Neural cell (in vitro differentiated cells): ENCODE results near the gene CSDE1. TPM values are rescaled to one million over a fixed set of nuclear protein-coding genes. Genes with fewer than 3 reads are reported as not detected.
A peak's percentile ranks its signal among the peaks of the same experiment; 100 is the strongest.

Experiments used
- H2AFZ ChIP-seq: fragments of 200-600, 300-800 bp; sonication (generic), shearing (Covaris generic); 2 replicates; pipeline ENCODE4 v1.6.0; 2014; ENCODE audit warnings: low read depth, mild to moderate bottlenecking, antibody characterized with exemption, low read length, moderate library complexity
- H3F3A ChIP-seq: fragments of 200-600 bp; shearing (Covaris generic); 2 replicates; pipeline ENCODE4 v1.6.1; 2016; ENCODE audit warnings: mild to moderate bottlenecking, moderate library complexity, mixed read lengths, antibody characterized with exemption, low read length; ENCODE audit not compliant: insufficient read depth, poor library complexity, severe bottlenecking
- H3K27ac ChIP-seq: fragments of 200-600, 300-800 bp; sonication (generic), shearing (Covaris generic); 2 replicates; pipeline ENCODE4 v1.5.1; 2014; ENCODE audit warnings: mild to moderate bottlenecking, low read length, moderate library complexity
- H3K27me3 ChIP-seq: fragments of 300-800, 200-600 bp; sonication (generic), shearing (Covaris generic); 2 replicates; pipeline ENCODE4 v1.6.0; 2014; ENCODE audit warnings: mild to moderate bottlenecking, low read depth, low read length, moderate library complexity; ENCODE audit not compliant: insufficient read depth
- H3K36me3 ChIP-seq: fragments of 300-800, 200-600 bp; sonication (generic), shearing (Covaris generic); 2 replicates; pipeline ENCODE4 v1.5.1; 2014; ENCODE audit warnings: mild to moderate bottlenecking, antibody characterized with exemption, low read length, moderate library complexity; ENCODE audit not compliant: insufficient read depth
- H3K4me2 ChIP-seq: fragments of 300-800, 200-600 bp; sonication (generic), shearing (Covaris generic); 2 replicates; pipeline ENCODE4 v1.6.0; 2014; ENCODE audit warnings: mild to moderate bottlenecking, low read length
- H3K4me3 ChIP-seq: fragments of 300-800, 200-600 bp; sonication (generic), shearing (Covaris generic); 2 replicates; pipeline ENCODE4 v1.5.1; 2014; ENCODE audit warnings: mild to moderate bottlenecking, low read length, moderate library complexity
- H3K79me2 ChIP-seq: fragments of 200-600 bp; shearing (Covaris generic); replicated peaks from 2 replicates; pipeline ENCODE4 v1.6.0; 2014; ENCODE audit warnings: mild to moderate bottlenecking, low read length, moderate library complexity; ENCODE audit not compliant: insufficient read depth
- H3K9ac ChIP-seq: fragments of 300-800, 200-600 bp; sonication (generic), shearing (Covaris generic); 2 replicates; pipeline ENCODE4 v1.6.1; 2016; ENCODE audit warnings: mild to moderate bottlenecking, low read length, mixed read lengths
- H3K9me2 ChIP-seq: fragments of 200-600 bp; shearing (Covaris generic); 2 replicates; pipeline ENCODE4 v1.6.1; 2016; ENCODE audit warnings: mild to moderate bottlenecking, low read length, mixed read lengths; ENCODE audit not compliant: insufficient read depth
- H3K9me3 ChIP-seq: fragments of 200-600, 300-800 bp; sonication (generic), shearing (Covaris generic); 2 replicates; pipeline ENCODE4 v1.6.1; 2016; ENCODE audit warnings: mild to moderate bottlenecking, mixed run types, low read length, moderate library complexity, mixed read lengths
- H4K20me1 ChIP-seq: fragments of 200-600 bp; shearing (Covaris generic); 2 replicates; pipeline ENCODE4 v1.6.1; 2016; ENCODE audit warnings: mild to moderate bottlenecking, mixed run types; ENCODE audit not compliant: insufficient read depth
- EP300 ChIP-seq: fragments of 450-650 bp; conservative IDR thresholded peaks from 2 replicates; pipeline ENCODE4 v1.6.1; 2014; ENCODE audit warnings: antibody characterized with exemption, mild to moderate bottlenecking, moderate library complexity; ENCODE audit not compliant: poor library complexity, severe bottlenecking
- EZH2 ChIP-seq: fragments of 200-600, 300-800 bp; shearing (Covaris generic), sonication (generic); IDR thresholded peaks from 2 replicates; pipeline ENCODE4 v1.6.1; 2014; ENCODE audit warnings: antibody characterized with exemption, low read length, borderline replicate concordance, mild to moderate bottlenecking; ENCODE audit not compliant: insufficient read depth, poor library complexity, severe bottlenecking
- MXI1 ChIP-seq: fragments of 450-650 bp; conservative IDR thresholded peaks from 2 replicates; pipeline ENCODE4 v1.6.1; 2014; ENCODE audit warnings: antibody characterized with exemption, mild to moderate bottlenecking; ENCODE audit not compliant: poor library complexity, severe bottlenecking
- POLR2AphosphoS5 ChIP-seq: IDR thresholded peaks from 2 replicates; pipeline ENCODE4 v1.6.1; 2012
- RAD21 ChIP-seq: fragments of 450-650 bp; conservative IDR thresholded peaks from 2 replicates; pipeline ENCODE4 v1.6.1; 2014; ENCODE audit warnings: antibody characterized with exemption, mild to moderate bottlenecking, moderate library complexity
- SMC3 ChIP-seq: fragments of 450-650 bp; conservative IDR thresholded peaks from 2 replicates; pipeline ENCODE4 v1.6.1; 2014; ENCODE audit warnings: antibody characterized with exemption, mild to moderate bottlenecking, moderate library complexity; ENCODE audit not compliant: poor library complexity
- TAF1 ChIP-seq: IDR thresholded peaks from 2 replicates; pipeline ENCODE4 v1.6.1; 2012; ENCODE audit warnings: low read depth
- polyA plus RNA-seq: library from polyadenylated mRNA; depleted of rRNA; stranded (reverse); fragments of >200 nt; gene quantifications from 2 replicates; pipeline ENCODE4 v1.2.3, GENCODE V29; 2014
- TF ChIP-seq, protein P1 (sequence below): IDR thresholded peaks from 2 replicates; pipeline ENCODE4 v1.6.1; 2012; ENCODE audit warnings: borderline replicate concordance

Gene CSDE1
- polyA plus RNA-seq, 1 donor from 2014 or later = 424 TPM

DNA sequence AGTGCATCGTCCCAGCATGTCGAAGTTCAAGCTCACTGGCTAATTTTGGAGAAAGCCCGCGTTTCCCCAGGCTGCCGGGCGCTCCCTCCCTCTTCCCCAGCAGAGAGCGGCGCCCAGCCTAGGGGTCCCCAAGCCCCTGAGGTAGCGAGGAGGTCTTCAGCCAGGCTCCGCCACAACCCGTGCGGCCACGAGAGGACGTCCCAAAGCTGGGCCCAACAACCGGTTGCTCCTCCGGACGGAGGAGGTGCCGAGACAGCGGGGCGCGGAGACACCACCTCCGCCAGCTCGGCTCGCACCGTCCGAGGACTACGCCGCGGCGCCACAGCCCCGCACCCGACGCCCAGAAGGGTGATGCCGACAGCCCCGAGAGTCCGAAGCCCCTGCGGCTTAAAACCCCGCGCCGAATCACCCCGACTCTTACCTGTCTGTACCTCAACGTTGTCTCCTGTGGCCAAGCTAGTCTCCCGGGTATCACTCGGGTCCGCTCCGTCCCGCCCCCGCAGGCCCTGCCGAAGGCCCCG, 88.2 kb downstream of the CSDE1 start, which contains the start of gene DENND2C:
TSS of gene DENND2C (minus strand) at position 488 of the 521 bp plus-strand sequence. CDS start 44,065 bp downstream, outside the sequence.
- TF ChIP-seq MXI1 = peak; percentile 21
- TF ChIP-seq POLR2AphosphoS5 = peak; percentile 10
- TF ChIP-seq TAF1 = no peak
- TF ChIP-seq RAD21 = peak; percentile 19
- Histone ChIP-seq H3K27ac (no peak within 1 kb of the TSS), H3K9me3 (no peaks in the 10 kb centered on the region), H3K4me2 (peak within 1 kb of the TSS; percentile 40), H3K9me2 (no peaks in the 10 kb centered on the region), H3K79me2 (no peaks in the 10 kb centered on the region), H3K9ac (peak within 1 kb of the TSS; percentile 59), H3K27me3 (peaks cover 38% of the 10 kb centered on the region), H3F3A (no peaks in the 10 kb centered on the region), H3K4me3 (peak within 1 kb of the TSS; percentile 87), H4K20me1 (no peaks in the 10 kb centered on the region), H2AFZ (peak within 1 kb of the TSS; percentile 78), H3K36me3 (no peaks in the 10 kb centered on the region)

DNA sequence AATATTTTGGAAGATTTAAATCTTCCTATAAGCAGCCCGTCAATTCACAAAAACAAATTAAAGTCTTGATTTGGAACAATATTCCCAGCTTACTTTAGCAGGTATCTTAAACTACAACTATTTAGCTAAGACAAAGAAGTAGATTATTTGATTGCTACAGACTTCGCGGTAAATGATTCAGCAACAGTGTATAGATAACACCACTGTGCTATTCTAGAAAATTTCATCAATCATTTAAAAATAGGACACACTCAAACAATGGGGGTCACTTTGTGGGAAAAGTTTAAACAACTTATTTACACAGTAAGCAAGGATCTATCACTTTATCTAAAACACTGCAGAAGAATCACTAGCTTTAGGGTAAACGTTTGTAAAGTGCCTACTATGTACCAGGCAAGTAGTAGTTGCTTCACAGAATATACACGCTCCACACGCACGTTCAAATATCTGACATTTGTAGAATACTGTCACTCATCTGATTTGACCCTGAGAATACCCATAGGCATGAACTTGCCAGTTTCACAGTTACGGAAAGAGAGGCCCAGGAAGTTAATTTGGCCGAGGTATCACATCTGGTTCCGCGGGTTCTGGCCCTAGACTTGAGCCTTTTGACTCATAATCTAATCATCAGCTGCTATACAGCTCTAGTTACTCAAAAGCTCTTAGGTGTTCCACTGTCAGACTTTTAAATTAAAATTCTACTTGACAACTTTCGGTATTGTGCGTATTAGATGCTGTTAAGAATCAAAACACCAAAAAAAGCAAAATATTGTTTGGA, 88.8 kb downstream of the CSDE1 start:
- H3K9ac ChIP-seq = peak overlapping the region; percentile 59
- H3K36me3 ChIP-seq = no peaks in the 10 kb centered on the region
- peak overlapping the region; percentile 87 for H3K4me3 ChIP-seq
- H3K9me2 ChIP-seq = no peaks in the 10 kb centered on the region
- peaks cover 38% of the 10 kb centered on the region for H3K27me3 ChIP-seq
- H3F3A ChIP-seq = no peaks in the 10 kb centered on the region
- H3K79me2 ChIP-seq = no peaks in the 10 kb centered on the region
- H3K9me3 ChIP-seq = no peaks in the 10 kb centered on the region
- no peak overlapping the region for H3K27ac ChIP-seq
- peak overlapping the region; percentile 78 for H2AFZ ChIP-seq
- TF ChIP-seq EP300 (no peak), SMC3 (no peak), EZH2 (no peak), POLR2AphosphoS5 (no peak), RAD21 (no peak)
- TF ChIP-seq, protein P1, sequence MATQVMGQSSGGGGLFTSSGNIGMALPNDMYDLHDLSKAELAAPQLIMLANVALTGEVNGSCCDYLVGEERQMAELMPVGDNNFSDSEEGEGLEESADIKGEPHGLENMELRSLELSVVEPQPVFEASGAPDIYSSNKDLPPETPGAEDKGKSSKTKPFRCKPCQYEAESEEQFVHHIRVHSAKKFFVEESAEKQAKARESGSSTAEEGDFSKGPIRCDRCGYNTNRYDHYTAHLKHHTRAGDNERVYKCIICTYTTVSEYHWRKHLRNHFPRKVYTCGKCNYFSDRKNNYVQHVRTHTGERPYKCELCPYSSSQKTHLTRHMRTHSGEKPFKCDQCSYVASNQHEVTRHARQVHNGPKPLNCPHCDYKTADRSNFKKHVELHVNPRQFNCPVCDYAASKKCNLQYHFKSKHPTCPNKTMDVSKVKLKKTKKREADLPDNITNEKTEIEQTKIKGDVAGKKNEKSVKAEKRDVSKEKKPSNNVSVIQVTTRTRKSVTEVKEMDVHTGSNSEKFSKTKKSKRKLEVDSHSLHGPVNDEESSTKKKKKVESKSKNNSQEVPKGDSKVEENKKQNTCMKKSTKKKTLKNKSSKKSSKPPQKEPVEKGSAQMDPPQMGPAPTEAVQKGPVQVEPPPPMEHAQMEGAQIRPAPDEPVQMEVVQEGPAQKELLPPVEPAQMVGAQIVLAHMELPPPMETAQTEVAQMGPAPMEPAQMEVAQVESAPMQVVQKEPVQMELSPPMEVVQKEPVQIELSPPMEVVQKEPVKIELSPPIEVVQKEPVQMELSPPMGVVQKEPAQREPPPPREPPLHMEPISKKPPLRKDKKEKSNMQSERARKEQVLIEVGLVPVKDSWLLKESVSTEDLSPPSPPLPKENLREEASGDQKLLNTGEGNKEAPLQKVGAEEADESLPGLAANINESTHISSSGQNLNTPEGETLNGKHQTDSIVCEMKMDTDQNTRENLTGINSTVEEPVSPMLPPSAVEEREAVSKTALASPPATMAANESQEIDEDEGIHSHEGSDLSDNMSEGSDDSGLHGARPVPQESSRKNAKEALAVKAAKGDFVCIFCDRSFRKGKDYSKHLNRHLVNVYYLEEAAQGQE = no peak
- H4K20me1 ChIP-seq = no peaks in the 10 kb centered on the region
- peak overlapping the region; percentile 40 for H3K4me2 ChIP-seq

DNA sequence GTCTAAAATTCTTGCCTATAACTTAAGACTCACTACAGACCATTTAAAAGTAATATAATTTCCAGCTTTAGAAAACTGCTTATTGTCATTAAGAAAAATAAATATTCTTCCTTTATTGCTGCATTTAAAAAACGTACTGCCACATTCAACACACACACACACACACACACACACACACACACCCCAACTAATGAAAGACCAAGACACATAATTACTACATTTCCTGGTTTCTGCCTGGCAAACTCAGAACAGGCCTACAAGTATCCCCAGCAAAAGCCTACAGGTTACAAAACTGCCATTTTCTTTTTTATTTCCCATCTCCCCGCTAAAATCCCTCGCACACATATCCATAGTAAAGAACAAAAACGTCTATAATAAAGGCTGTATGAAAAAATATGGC, 89.4 kb downstream of the CSDE1 start:
- Histone ChIP-seq H3K4me3 (no peak overlapping the region), H3K36me3 (no peaks in the 10 kb centered on the region), H3K9me2 (no peaks in the 10 kb centered on the region), H3K79me2 (no peaks in the 10 kb centered on the region), H3K27me3 (peaks cover 38% of the 10 kb centered on the region), H4K20me1 (no peaks in the 10 kb centered on the region), H3F3A (no peaks in the 10 kb centered on the region), H3K27ac (no peak overlapping the region), H3K9ac (no peak overlapping the region), H2AFZ (no peak overlapping the region), H3K9me3 (no peaks in the 10 kb centered on the region), H3K4me2 (no peak overlapping the region)
- TF ChIP-seq, protein P1 = no peak
- no peak for TF ChIP-seq EP300
- TF ChIP-seq MXI1 = no peak
- no peak for TF ChIP-seq SMC3
- no peak for TF ChIP-seq TAF1
- TF ChIP-seq EZH2 = no peak
